Tibial nerve (tissue), 4 donors: Measurements from ENCODE around the gene TBX1. TPM values are rescaled to one million over a fixed set of nuclear protein-coding genes. Genes with fewer than 3 reads are reported as not detected.
"Not testable (repeated sequence)": the region's sequence is repeated elsewhere in the genome, so short reads cannot be mapped to it uniquely, and the experiment has no call there.

Source experiments
- DNase-seq, 2 donors: peaks; one replicate each; pipeline ENCODE4 v3.0.0-alpha.2; 2019; ENCODE audit warnings: low spot score in 2 of 2
- H3K27ac ChIP-seq, 4 donors: fragments of 200-600 bp; sonication (generic) in 3 of 4; one replicate each; pipeline ENCODE4 v1.5.1; 2017 to 2019; ENCODE audit warnings: mild to moderate bottlenecking in 1 of 4
- H3K27me3 ChIP-seq, 2 donors: fragments of 200-600 bp; sonication (generic) in 1 of 2; one replicate each; pipeline versions ENCODE4 v1.5.1 to v1.6.0; 2017 to 2019
- H3K36me3 ChIP-seq, 3 donors: fragments of 200-600 bp; sonication (generic); one replicate each; pipeline ENCODE4 v1.5.1; 2018 to 2019
- H3K4me1 ChIP-seq, 4 donors: fragments of 200-600 bp; sonication (generic) in 3 of 4; one replicate each; pipeline ENCODE4 v1.5.1; 2017 to 2019
- H3K4me3 ChIP-seq, 4 donors: fragments of 200-600 bp; sonication (generic) in 3 of 4; one replicate each; pipeline ENCODE4 v1.5.1; 2017 to 2019; ENCODE audit warnings: mild to moderate bottlenecking in 1 of 4, moderate library complexity in 1 of 4
- H3K9me3 ChIP-seq, 4 donors: fragments of 200-600 bp; sonication (generic) in 3 of 4; one replicate each; pipeline ENCODE4 v1.5.1; 2017 to 2019
- EP300 ChIP-seq, 2 donors: sonication (generic); formaldehyde crosslinking; IDR thresholded peaks; one replicate each; pipeline ENCODE4 v1.6.1; 2017; ENCODE audit warnings: antibody characterized with exemption in 2 of 2, mild to moderate bottlenecking in 1 of 2
- POLR2A ChIP-seq, 2 donors: fragments of 450-650 bp; IDR thresholded peaks; one replicate each; pipeline ENCODE4 v1.6.1; 2017; ENCODE audit warnings: antibody characterized with exemption in 2 of 2, mild to moderate bottlenecking in 2 of 2, moderate library complexity in 2 of 2
- WGBS, 2 donors: methylation state at CpG; one replicate each; pipeline ENCODE4 v1.1.5; 2018; 5-methylcytosine and 5-hydroxymethylcytosine counted together
- total RNA-seq, 4 donors: library from RNA; depleted of rRNA; stranded (reverse); fragments of >200 nt; gene quantifications; one replicate each; pipeline ENCODE4 v1.1.0, GENCODE V29; 2016
- TF ChIP-seq, protein P1 (sequence below), 5 experiments: fragments of 200-600 bp in 3 of 5; fragments of 450-650 bp in 2 of 5; sonication (generic) in 3 of 5; IDR thresholded peaks; one replicate each; pipeline ENCODE4 v1.5.1; 2016 to 2019; ENCODE audit warnings: antibody characterized with exemption in 5 of 5, mild to moderate bottlenecking in 3 of 5, moderate library complexity in 2 of 5

Gene TBX1
- total RNA-seq, 4 donors from 2014 or later, result 0.42 to 3.6 (median 2.6) TPM

DNA sequence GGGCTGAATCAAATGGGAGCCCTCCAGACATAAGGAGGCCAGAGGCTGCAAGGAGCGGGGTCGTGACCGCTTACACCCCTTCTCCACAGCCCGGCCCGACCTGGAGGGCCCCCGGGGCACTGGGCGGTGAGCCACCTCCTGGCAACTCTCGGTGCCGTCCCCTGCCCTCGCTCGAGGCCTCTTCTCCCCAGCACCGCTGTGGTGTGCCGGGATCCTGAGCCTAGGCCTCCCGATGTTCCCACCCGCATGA lies 37.7 kb upstream of the TBX1 start:
- TF ChIP-seq EP300 (IDR thresholded peaks at IDR 0.05) (no peak), POLR2A (IDR thresholded peaks at IDR 0.05) (no peak)
- TF ChIP-seq, protein P1, sequence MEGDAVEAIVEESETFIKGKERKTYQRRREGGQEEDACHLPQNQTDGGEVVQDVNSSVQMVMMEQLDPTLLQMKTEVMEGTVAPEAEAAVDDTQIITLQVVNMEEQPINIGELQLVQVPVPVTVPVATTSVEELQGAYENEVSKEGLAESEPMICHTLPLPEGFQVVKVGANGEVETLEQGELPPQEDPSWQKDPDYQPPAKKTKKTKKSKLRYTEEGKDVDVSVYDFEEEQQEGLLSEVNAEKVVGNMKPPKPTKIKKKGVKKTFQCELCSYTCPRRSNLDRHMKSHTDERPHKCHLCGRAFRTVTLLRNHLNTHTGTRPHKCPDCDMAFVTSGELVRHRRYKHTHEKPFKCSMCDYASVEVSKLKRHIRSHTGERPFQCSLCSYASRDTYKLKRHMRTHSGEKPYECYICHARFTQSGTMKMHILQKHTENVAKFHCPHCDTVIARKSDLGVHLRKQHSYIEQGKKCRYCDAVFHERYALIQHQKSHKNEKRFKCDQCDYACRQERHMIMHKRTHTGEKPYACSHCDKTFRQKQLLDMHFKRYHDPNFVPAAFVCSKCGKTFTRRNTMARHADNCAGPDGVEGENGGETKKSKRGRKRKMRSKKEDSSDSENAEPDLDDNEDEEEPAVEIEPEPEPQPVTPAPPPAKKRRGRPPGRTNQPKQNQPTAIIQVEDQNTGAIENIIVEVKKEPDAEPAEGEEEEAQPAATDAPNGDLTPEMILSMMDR (IDR thresholded peaks at IDR 0.05), result no peak
- WGBS, 2 donors, result 71 to 72% methylated on average over 5 to 14 of the region's 15 CpGs

DNA sequence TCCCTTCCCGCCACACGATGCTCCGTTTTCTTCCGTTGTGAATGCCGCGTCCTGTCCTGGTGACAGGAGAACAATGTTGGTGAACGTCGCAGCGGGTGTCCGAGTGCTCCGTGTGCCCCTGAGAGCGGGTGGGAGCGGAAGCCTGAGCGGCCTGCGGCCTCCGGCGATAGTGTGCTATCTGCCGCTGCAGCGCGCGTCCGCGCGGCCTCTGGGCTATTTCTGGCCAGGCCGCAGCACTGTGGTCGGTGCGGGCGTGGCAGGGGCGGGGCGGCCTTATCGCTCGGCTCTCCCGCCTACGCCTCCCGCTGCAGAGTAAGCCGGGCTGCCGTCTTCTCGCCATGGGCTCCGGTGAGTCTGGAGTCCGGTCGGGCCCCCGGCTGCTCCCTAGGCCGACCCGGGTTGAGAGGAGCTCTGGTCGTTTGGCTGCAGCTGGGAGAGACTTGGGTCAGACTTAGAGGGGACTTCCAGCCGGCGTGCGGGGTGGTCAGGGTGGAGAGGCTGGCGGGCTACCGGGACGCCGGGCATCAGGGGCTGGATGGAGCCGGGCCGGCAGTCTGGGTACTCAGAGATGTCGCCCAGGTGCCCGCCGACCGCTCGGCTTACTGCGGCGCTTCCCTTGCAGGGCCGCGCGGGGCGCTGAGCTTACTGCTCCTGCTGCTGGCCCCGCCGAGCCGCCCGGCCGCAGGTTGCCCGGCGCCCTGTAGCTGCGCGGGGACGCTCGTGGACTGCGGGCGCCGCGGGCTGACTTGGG lies 37.2 kb upstream of the TBX1 start, which contains the start of gene GP1BB:
GP1BB (plus strand) TSS at position 308 of the 751 bp plus-strand sequence; CDS start at position 339, 31 bp downstream.
- H3K4me1 ChIP-seq, result peaks cover 0 to 28% (median 9%) of the 10 kb centered on the region in 4 donors
- peak within 1 kb of the TSS in 2 of 4 donors; percentile 5 to 17 for H3K4me3 ChIP-seq
- H3K36me3 ChIP-seq, result peaks cover 0 to 26% (median 0%) of the 10 kb centered on the region in 3 donors
- no peak within 1 kb of the TSS for H3K27ac ChIP-seq
- TF ChIP-seq EP300 (IDR thresholded peaks at IDR 0.05) (no peak), POLR2A (IDR thresholded peaks at IDR 0.05) (no peak)
- TF ChIP-seq, protein P1 (IDR thresholded peaks at IDR 0.05), result no peak
- H3K9me3 ChIP-seq, result no peaks in the 10 kb centered on the region
- DNase-seq, result no peak
- 22 to 55% methylated on average over 40 to 56 of the region's 80 CpGs for WGBS, 2 donors
- peaks cover 0 to 43% of the 10 kb centered on the region in 2 donors for H3K27me3 ChIP-seq

More for the DNA sequence above, 37.7 kb upstream of the TBX1 start:
- Histone ChIP-seq H3K9me3 (no peaks in the 10 kb centered on the region), H3K4me3 (no peak overlapping the region), H3K27ac (no peak overlapping the region), H3K27me3 (peaks cover 0 to 43% of the 10 kb centered on the region in 2 donors), H3K36me3 (peaks cover 0 to 26% (median 0%) of the 10 kb centered on the region in 3 donors), H3K4me1 (peaks cover 0 to 30% (median 9%) of the 10 kb centered on the region in 4 donors)
- no peak for DNase-seq

DNA sequence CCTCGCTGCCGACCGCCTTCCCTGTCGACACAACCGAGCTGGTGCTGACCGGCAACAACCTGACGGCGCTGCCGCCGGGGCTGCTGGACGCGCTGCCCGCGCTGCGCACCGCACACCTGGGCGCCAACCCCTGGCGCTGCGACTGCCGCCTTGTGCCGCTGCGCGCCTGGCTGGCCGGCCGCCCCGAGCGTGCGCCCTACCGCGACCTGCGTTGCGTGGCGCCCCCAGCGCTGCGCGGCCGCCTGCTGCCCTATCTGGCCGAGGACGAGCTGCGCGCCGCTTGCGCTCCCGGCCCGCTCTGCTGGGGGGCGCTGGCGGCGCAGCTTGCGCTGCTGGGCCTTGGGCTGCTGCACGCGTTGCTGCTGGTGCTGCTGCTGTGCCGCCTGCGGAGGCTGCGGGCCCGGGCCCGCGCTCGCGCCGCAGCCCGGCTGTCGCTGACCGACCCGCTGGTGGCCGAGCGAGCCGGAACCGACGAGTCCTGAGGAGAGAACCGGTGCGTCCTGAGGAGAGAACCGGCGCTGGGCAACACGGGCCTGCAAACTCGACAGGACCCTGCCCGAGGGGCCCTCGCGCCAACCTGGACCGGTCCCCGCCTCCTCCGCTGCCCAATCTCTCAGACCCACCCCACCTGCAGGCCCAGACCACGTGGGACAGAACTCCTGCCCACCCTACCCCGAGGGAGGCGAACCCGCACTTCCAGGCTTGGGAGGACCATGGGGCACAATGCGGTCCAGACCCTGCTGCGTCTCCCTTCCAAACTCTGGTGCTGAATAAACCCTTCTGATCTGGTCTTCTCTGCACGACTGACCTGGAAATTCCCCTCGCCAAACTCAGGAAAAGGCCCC lies 36.4 kb upstream of the TBX1 start:
- H3K4me3 ChIP-seq, result peak overlapping the region in 2 of 4 donors; percentile 5 to 17
- H3K27me3 ChIP-seq, result peaks cover 0 to 43% of the 10 kb centered on the region in 2 donors
- no peak for TF ChIP-seq EP300 (IDR thresholded peaks at IDR 0.05)
- TF ChIP-seq, protein P1 (IDR thresholded peaks at IDR 0.05), result no peak
- no peak for TF ChIP-seq POLR2A (IDR thresholded peaks at IDR 0.05)

DNA sequence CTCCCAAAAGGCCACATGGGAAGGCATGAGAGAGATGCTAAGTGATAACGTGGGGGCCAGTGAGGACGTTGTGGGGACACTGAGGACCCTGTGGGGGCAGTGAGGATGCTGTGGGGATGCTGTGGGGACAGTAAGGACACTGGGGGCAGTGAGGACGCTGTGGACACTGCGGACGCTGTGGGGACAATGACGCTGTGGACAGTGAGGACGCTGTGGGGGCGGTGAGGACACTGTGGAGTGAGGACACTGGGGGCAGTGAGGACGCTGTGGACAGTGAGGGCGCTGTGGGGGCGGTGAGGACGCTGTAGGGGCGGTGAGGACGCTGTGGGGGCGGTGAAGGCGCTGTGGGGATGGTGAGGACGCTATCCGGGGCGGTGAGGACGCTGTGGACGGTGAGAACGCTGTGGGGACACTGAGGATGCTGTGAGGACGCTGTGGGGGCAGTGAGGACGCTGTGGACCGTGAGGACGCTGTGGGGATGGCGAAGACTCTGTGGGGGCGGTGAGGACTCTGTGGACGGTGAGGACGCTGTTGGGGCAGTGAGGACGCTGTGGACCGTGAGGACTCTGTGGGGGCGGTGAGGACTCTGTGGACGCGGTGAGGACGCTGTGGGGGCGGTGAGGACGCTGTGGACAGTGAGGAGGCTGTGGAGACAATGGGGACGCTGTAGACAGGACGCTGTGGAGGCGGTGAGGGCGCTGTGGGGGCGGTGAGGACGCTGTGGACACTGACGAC lies 35.5 kb upstream of the TBX1 start:
- Histone ChIP-seq H3K4me3 (no peak overlapping the region), H3K36me3 (peaks cover 0 to 26% (median 0%) of the 10 kb centered on the region in 3 donors), H3K9me3 (no peaks in the 10 kb centered on the region), H3K27ac (no peak overlapping the region), H3K27me3 (peaks cover 0 to 43% of the 10 kb centered on the region in 2 donors), H3K4me1 (peaks cover 0 to 20% (median 4%) of the 10 kb centered on the region in 4 donors)
- WGBS, 2 donors, result 59 to 66% methylated on average over 45 of the region's 45 CpGs
- no peak for DNase-seq
- TF ChIP-seq, protein P1 (IDR thresholded peaks at IDR 0.05), result no peak
- no peak for TF ChIP-seq POLR2A (IDR thresholded peaks at IDR 0.05)
- no peak for TF ChIP-seq EP300 (IDR thresholded peaks at IDR 0.05)

More for the DNA sequence above, 36.4 kb upstream of the TBX1 start:
- peaks cover 0 to 20% (median 5%) of the 10 kb centered on the region in 4 donors for H3K4me1 ChIP-seq
- no peaks in the 10 kb centered on the region for H3K9me3 ChIP-seq
- H3K36me3 ChIP-seq, result peaks cover 0 to 26% (median 0%) of the 10 kb centered on the region in 3 donors
- 39 to 42% methylated on average over 42 to 58 of the region's 89 CpGs for WGBS, 2 donors
- H3K27ac ChIP-seq, result no peak overlapping the region
- DNase-seq, result no peak

DNA sequence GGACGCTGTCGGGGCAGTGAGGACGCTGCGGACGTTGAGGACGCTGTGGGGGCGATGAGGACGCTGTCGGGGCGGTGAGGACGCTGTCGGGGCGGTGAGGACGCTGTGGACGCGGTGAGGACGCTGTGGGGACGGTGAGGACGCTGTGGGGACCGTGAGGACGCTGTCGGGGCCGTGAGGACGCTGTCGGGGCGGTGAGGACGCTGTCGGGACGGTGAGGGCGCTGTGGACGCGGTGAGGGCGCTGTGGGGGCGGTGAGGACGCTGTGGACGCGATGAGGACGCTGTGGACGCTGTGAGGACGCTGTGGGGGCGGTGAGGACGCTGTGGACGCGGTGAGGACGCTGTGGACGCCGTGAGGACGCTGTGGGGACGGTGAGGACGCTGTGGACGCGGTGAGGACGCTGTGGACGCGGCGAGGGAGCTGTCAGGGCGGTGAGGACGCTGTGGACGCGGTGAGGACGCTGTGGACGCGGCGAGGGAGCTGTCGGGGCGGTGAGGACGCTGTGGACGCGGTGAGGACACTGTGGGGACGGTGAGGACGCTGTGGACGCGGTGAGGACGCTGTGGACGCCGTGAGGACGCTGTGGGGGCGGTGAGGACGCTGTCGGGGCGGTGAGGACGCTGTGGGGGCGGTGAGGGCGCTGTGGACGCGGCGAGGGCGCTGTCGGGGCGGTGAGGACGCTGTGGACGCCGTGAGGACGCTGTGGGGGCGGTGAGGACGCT lies 34.4 kb upstream of the TBX1 start:
- Histone ChIP-seq H3K27me3 (peaks cover 0 to 38% of the 10 kb centered on the region in 2 donors), H3K36me3 (peaks cover 0 to 16% (median 0%) of the 10 kb centered on the region in 3 donors), H3K4me1 (peaks cover 0 to 29% (median 10%) of the 10 kb centered on the region in 4 donors)
- not testable (repeated sequence) for H3K9me3 ChIP-seq, H3K27ac ChIP-seq, H3K4me3 ChIP-seq, DNase-seq
- WGBS, 2 donors, result 85 to 88% methylated on average over 96 of the region's 96 CpGs
